Stimulated activated CD8-positive, alpha-beta memory T cell treated with anti-CD3 and anti-CD28 coated beads, Interleukin-4, amount 100 ng/mL, for 1 hour (primary cell): ENCODE measurements around the gene PAGE2.
"Not testable (repeated sequence)": the region's sequence is repeated elsewhere in the genome, so short reads cannot be mapped to it uniquely, and the experiment has no call there.

Source experiments
- DNase-seq, 2 donors: peaks; one replicate each; pipeline ENCODE4 v3.0.0-alpha.2; 2020; ENCODE audit warnings: low read depth in 2 of 2, low spot score in 1 of 2

Gene PAGE2

GRCh38 chrX:55120761-55121358, 32.0 kb downstream of the PAGE2 start:
- DNase-seq = no peak

GRCh38 chrX:55123900-55124299, 35.1 kb downstream of the PAGE2 start:
- no peak for DNase-seq

GRCh38 chrX:55127692-55128091, 38.9 kb downstream of the PAGE2 start:
- no peak for DNase-seq

- DNase-seq = no peak
Observed at GRCh38 chrX:55129361-55129760, 40.5 kb downstream of the PAGE2 start.

- no peak for DNase-seq
Observed at GRCh38 chrX:55130481-55130880, 41.7 kb downstream of the PAGE2 start.

- no peak for DNase-seq
Observed at GRCh38 chrX:55132416-55132815, 43.6 kb downstream of the PAGE2 start.

GRCh38 chrX:55135171-55135570, 46.4 kb downstream of the PAGE2 start:
- peak in 1 of 2 donors; percentile 1 for DNase-seq

GRCh38 chrX:55140800-55141199, 52.0 kb downstream of the PAGE2 start:
- not testable (repeated sequence) for DNase-seq
